ENCODE data around the gene ATP5PF.
"Not testable (repeated sequence)": the region's sequence is repeated elsewhere in the genome, so short reads cannot be mapped to it uniquely, and the experiment has no call there.

The ATP5PF gene, protein sequence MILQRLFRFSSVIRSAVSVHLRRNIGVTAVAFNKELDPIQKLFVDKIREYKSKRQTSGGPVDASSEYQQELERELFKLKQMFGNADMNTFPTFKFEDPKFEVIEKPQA

GRCh38 chr21:25734904-25735645 lies at the start of gene ATP5PF, which contains the start of gene GABPA:
Gene ATP5PF, minus strand, starts transcription at chr21:25734904. Its CDS starts 5,110 bp downstream, at chr21:25729794.
Gene GABPA, plus strand, starts transcription at chr21:25734972. Its CDS starts 6,627 bp downstream, at chr21:25741599.
- in situ Hi-C loops (cut with HindIII; ENCODE audit: low sequenced_read_pairs), result no loop called here

GRCh38 chr21:25778126-25778875 lies 43.6 kb upstream of the ATP5PF start:
- in situ Hi-C loops (cut with HindIII; ENCODE audit: low sequenced_read_pairs), result not testable (repeated sequence)

DNA sequence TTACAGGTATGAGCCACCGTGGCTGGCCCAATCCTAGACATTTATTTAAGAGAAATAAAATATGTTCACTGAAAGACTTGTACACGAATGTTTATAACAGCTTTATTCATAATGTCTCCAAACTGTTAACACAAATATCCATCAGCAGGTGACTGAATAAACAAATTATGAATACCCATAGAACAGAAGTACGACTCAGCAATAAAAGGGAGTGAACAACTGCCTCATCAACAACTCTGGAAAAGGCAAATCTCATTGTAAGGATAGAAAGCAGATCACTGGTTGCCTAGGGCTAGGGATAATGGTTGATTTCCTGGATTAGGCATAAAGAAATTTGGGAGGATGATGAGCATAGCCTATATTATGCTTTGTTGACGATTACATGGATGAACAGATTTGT lies 41.7 kb upstream of the ATP5PF start:
- in situ Hi-C loops (cut with HindIII; ENCODE audit: low sequenced_read_pairs), result no loop called here

GRCh38 chr21:25772686-25773085 lies 38.0 kb upstream of the ATP5PF start:
- in situ Hi-C loops (cut with HindIII; ENCODE audit: low sequenced_read_pairs), result loop anchor here (25.0 kb wide), 1 partner anchor 185 kb away; no protein-coding TSS in a partner anchor

- in situ Hi-C loops (cut with HindIII; ENCODE audit: low sequenced_read_pairs), result loop anchor here (25.0 kb wide), 1 partner anchor 181 kb away; no protein-coding TSS in a partner anchor
These were observed 33.2 kb upstream of the ATP5PF start for GRCh38 chr21:25767921-25768320.

- in situ Hi-C loops (cut with HindIII; ENCODE audit: low sequenced_read_pairs), result loop anchor here (25.0 kb wide), 1 partner anchor 177 kb away; no protein-coding TSS in a partner anchor
These were observed 29.4 kb upstream of the ATP5PF start for GRCh38 chr21:25764065-25764464.

DNA sequence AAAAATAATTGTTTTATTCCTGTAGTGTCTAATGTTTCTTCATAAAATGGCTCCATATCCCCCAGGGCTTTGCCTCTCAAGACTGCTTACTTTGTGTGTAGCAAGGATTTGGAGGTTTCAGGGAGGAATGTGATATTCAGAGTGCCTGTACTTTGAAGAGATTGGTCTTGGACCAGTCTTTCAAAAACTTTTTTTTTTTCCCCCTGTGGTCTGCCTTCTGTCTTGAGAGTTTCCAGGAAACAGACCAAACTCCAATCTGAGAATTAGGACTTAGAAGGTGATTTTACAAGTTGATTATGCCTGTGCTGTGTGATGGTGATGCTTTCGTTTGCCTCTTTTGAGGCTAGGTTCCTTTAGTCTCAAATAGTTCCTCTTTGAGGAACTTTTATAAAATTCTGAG lies 26.0 kb upstream of the ATP5PF start:
- in situ Hi-C loops (cut with HindIII; ENCODE audit: low sequenced_read_pairs), result loop anchor here (25.0 kb wide), 1 partner anchor 173 kb away; no protein-coding TSS in a partner anchor

DNA sequence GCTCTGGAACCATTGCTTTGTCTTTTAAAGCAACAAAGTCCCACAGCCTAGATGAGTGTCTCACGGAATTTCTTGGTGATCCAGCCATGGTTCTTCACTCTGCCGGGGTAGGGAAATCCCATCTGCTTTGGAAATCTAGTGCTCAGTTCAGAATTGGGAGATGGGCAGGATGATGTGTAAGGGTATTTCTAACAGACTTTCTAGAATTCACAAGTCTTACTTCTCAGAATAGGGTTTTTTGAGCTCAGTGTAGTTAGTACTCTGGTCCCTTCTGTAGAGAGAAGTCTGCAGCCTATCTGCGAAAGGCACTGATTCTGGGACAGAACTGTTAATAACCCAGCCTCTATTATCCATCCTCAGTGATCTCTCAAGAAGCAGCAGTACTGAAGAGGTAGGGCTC lies 25.4 kb upstream of the ATP5PF start:
- in situ Hi-C loops (cut with HindIII; ENCODE audit: low sequenced_read_pairs), result loop anchor here (25.0 kb wide), 1 partner anchor 173 kb away; no protein-coding TSS in a partner anchor

GRCh38 chr21:25759573-25759972 lies 24.9 kb upstream of the ATP5PF start:
- in situ Hi-C loops (cut with HindIII; ENCODE audit: low sequenced_read_pairs), result loop anchor here (25.0 kb wide), 1 partner anchor 172 kb away; no protein-coding TSS in a partner anchor

- in situ Hi-C loops (cut with HindIII; ENCODE audit: low sequenced_read_pairs), result loop anchor here (25.0 kb wide), 1 partner anchor 170 kb away; no protein-coding TSS in a partner anchor
These were observed 22.8 kb upstream of the ATP5PF start for GRCh38 chr21:25757531-25757930.

GRCh38 chr21:25756190-25756932 lies 21.7 kb upstream of the ATP5PF start:
- in situ Hi-C loops (cut with HindIII; ENCODE audit: low sequenced_read_pairs), result loop anchor here (25.0 kb wide), 1 partner anchor 169 kb away; no protein-coding TSS in a partner anchor

GRCh38 chr21:25752416-25752815 lies 17.7 kb upstream of the ATP5PF start:
- in situ Hi-C loops (cut with HindIII; ENCODE audit: low sequenced_read_pairs), result loop anchor here (25.0 kb wide), 1 partner anchor 165 kb away; no protein-coding TSS in a partner anchor

DNA sequence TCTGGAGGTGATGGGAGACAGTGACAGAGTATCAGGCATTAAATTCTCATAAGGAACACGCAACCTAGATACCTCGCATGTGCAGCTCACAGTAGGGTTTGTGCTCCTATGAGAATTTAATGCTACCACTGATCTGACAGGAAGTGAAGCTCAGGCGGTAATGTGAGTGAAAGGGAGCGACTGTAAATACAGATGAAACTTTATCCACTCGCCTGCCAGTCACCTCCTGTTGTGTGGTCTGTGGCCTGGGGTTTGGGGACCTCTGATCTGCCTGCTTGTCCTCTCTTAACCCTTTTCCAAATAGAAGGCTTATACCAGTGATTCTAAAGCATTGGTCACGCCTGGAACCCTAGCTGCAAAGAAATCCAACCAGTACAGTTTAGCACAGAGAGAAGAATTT lies 15.4 kb upstream of the ATP5PF start:
- in situ Hi-C loops (cut with HindIII; ENCODE audit: low sequenced_read_pairs), result loop anchor here (25.0 kb wide), 1 partner anchor 163 kb away; no protein-coding TSS in a partner anchor

GRCh38 chr21:25744854-25745253 lies 10.2 kb upstream of the ATP5PF start:
- in situ Hi-C loops (cut with HindIII; ENCODE audit: low sequenced_read_pairs), result no loop called here

DNA sequence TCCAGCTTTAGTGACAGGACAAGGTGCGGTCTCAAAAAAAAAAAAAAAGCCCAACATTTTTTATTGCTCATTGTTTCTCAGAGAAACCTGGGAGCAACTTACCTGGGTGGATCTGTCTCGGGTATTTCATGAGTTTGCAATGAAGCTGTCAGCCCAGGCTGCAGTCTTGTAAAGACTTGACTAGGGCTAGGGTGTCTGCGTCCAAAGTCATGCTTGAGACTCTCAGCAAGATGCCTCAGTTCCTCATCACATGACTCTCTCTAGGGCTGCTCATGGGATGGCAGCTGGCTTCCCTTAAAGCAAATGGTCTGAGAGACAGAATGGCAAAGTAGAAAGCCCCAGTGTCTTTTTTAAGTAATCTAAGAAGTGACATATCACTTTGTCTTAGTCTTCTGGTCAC lies 8.2 kb upstream of the ATP5PF start:
- in situ Hi-C loops (cut with HindIII; ENCODE audit: low sequenced_read_pairs), result no loop called here

- in situ Hi-C loops (cut with HindIII; ENCODE audit: low sequenced_read_pairs), result no loop called here
These were observed 2.7 kb upstream of the ATP5PF start for GRCh38 chr21:25737421-25737820.

DNA sequence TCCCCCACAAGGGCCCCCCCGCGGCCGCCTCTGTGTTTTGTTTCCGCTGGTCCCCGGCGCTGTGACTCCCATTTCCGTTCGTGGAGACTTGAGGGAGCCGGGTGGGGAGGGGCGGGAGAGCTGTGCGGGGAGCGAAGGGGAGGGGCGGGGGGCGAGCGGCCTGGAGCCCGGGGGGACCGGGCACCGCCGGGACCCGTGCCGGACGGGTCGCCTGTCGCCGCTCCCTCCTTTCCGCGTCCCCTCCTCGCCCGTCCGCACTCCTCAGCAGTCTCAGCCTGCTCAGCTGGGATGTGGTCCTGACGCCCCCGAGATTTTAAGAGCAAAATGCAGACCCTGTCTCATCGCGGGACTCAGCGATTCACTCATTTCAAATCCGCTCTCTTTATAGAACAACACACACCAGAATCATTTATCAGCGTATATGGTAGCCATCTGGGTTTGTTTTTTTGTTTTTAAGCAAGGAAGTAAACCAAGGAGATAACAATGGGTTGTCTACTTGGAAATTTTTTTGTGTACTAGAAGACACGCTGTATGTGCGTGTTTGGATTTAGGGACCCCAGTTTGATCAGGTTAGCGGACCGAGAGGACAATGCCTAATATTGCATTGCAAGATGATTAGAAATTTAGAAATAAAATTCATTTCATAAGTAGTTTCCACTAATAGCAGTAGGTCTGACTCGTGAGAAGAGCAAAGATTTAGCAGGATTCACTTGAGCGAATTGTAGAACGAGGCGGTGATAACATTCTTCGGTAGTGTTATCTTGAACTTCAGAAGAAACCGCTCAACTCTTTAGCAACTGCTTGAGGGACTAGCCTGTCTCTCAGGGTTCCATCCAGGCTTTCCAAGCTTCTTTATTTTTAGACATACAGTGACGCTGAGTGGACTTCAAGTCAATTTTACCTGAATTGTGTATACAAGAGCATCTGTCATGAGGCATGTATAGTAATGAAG lies 1.2 kb upstream of the ATP5PF start:
- in situ Hi-C loops (cut with HindIII; ENCODE audit: low sequenced_read_pairs), result no loop called here

DNA sequence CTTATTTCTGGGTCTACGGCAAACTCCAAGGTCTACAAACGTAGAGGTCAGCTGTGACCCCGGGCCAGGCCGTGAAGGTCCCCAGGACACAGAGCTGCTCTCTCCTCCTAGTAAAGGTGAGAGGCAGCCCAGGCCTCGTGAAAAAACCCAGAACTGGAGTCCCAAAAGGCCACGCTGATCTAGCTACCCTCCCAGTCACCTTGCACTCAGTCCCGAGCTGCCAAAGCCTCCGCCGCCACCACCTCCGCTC lies 125 bp downstream of the ATP5PF start:
- in situ Hi-C loops (cut with HindIII; ENCODE audit: low sequenced_read_pairs), result no loop called here

DNA sequence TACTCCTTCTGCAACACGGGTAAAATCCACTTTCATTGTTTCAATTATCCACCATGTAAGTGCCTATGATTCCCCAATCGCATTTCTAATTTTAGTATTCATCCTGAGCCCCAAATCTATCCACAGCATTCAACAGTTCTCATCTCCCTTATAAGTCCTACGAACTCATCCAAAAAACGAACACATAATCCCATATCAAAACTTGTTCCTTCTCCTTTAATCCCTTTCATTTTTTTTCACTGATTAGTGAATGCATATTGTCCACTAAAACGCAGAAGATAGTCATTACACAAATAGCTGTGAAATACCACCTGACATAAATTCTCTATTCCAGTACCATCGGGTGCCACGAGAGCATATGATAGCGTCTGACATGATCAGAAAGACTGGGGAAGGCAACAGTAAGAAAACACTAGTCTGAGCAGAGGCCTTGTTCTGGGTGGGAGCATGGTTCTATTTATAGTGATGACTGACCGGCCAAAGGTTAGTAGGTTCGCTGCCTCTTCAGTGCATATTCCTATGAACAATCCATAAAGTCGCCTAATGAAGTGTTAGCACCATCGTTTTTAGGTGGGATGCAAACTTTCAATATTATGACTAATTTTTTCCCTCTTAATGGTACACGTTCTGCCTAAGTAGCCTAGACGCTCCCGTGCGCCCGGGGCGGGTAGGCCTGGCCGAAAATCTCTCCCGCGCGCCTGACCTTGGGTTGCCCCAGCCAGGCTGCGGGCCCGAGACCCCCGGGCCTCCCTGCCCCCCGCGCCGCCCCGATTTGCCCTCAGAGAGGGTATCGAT lies 648 bp downstream of the ATP5PF start:
- in situ Hi-C loops (cut with HindIII; ENCODE audit: low sequenced_read_pairs), result no loop called here

Data from DLD1 (cell line).